Measurements from ENCODE around the gene BTNL9.

DNA sequence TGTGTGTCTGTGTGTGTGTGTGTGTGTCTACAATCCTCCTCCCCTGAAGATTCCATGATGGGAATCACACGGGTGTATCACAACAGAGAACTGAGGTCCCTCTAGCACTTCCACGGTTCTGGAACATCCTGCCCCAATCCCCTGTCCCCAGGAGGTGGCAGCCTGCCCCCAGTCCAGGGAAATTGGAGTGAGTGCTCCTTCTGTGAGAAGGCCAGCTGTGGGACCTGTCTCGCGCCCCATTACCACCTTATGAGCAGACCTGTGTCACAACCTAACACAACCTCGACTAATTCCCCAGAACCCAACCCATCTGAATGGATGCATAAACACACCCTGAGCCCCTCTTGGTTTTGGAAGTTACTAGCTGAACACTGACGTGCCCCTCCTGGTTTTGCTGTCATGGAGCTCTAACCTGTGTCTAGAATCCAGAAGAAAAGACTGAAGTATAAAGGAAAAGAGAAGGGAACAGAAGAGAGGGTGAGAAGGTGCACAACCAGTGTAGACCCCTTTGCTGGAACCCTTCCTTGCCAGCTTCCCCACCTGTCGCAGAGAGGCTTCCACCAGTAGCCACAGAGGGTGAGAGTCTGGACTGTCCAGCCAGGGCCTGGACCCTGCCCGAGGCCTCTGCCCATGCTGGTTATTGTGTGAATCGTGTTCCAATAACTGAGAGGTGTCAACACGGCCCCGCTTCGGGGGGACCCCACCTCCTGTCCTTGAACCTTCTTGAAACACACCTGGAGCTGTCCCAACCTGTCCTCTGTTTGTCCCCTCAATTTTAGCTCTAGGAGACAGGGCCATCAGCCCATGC, 3.4 kb downstream of the BTNL9 start:
- no peak for TF ChIP-seq EZH2phosphoT487 (IDR thresholded peaks at IDR 0.05; ENCODE audit: low read depth)
- TF ChIP-seq, protein P1, sequence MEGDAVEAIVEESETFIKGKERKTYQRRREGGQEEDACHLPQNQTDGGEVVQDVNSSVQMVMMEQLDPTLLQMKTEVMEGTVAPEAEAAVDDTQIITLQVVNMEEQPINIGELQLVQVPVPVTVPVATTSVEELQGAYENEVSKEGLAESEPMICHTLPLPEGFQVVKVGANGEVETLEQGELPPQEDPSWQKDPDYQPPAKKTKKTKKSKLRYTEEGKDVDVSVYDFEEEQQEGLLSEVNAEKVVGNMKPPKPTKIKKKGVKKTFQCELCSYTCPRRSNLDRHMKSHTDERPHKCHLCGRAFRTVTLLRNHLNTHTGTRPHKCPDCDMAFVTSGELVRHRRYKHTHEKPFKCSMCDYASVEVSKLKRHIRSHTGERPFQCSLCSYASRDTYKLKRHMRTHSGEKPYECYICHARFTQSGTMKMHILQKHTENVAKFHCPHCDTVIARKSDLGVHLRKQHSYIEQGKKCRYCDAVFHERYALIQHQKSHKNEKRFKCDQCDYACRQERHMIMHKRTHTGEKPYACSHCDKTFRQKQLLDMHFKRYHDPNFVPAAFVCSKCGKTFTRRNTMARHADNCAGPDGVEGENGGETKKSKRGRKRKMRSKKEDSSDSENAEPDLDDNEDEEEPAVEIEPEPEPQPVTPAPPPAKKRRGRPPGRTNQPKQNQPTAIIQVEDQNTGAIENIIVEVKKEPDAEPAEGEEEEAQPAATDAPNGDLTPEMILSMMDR (IDR thresholded peaks at IDR 0.05; ENCODE audit: low read depth, low read length): peak; percentile 29

All from OCI-LY3 (cell line).